Caki2 (cell line): ENCODE measurements around the gene NHSL2. TPM values are rescaled to one million over a fixed set of nuclear protein-coding genes. Genes with fewer than 3 reads are reported as not detected.
"Not testable (repeated sequence)": the region's sequence is repeated elsewhere in the genome, so short reads cannot be mapped to it uniquely, and the experiment has no call there.

Experiments
- DNase-seq: peaks from one replicate; pipeline ENCODE4 v3.0.0-alpha.2; 2015; ENCODE audit warnings: low read depth
- in situ Hi-C: cut with HindIII; loops from 2 replicates; pipeline ENCODE4 v1.10.0; 2016; ENCODE audit warnings: low sequenced_read_pairs, low pct_unique_long_range_greater_than_20kb, mixed read lengths
- total RNA-seq: library from RNA; depleted of rRNA; stranded (reverse); fragments of >200 nt; shearing (Covaris generic); gene quantifications from 2 replicates; pipeline ENCODE4 v1.2.3, GENCODE V29; 2014; ENCODE audit warnings: low replicate concordance; rRNA removed

Gene NHSL2
- total RNA-seq, 1 experiment from 2014 or later: 0.07 TPM

DNA sequence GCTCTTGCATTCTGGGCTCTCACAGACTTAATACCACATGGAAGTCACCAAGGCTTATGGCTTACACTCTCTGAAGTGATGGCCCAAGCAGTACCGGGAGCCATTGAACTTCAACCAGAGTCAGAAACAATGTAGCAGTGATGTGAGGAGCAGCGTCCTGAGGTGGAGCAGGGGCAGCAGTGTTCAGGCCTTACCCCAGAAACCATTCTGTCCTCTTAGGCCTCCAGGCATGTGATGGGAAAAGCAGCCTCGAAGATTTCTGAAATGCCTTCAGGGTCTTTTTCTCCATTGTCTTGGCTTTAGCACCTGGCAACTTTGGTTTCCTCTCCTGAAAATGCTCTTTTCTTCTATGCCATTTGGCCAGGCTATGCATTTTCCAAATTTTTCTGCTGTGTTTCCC lies 248.1 kb downstream of the NHSL2 start:
- no peak for DNase-seq
- in situ Hi-C loops: no loop called here

GRCh38 chrX:72159769-72160168 lies 249.1 kb downstream of the NHSL2 start:
- in situ Hi-C loops: no loop called here
- no peak for DNase-seq

DNA sequence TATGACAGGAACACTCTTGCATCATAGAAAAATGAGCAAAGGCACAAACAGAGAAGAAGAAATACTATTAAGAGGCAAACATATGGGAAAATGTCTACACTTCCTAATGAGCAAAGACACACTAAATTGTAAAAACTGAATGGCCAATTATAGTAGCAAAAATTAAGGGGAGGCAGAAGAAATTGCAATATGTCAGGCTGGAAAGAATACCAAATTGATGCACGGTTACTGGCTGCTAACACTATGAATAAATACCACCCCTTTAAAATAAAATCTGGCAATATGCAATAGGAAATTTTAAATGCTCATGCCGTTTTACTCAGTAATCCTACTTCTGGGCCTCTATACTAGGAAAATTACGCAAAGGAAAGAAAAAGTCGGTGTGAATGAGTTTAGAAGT lies 254.9 kb downstream of the NHSL2 start:
- DNase-seq: no peak
- in situ Hi-C loops: no loop called here

- no peak for DNase-seq
- in situ Hi-C loops: no loop called here
Measured at GRCh38 chrX:72169008-72169728, 258.5 kb downstream of the NHSL2 start.

- DNase-seq, in situ Hi-C loops: not testable (repeated sequence)
Measured at GRCh38 chrX:72176289-72176688, 265.6 kb downstream of the NHSL2 start.

- in situ Hi-C loops: no loop called here
- no peak for DNase-seq
Measured at GRCh38 chrX:72176981-72177380, 266.3 kb downstream of the NHSL2 start.

DNA sequence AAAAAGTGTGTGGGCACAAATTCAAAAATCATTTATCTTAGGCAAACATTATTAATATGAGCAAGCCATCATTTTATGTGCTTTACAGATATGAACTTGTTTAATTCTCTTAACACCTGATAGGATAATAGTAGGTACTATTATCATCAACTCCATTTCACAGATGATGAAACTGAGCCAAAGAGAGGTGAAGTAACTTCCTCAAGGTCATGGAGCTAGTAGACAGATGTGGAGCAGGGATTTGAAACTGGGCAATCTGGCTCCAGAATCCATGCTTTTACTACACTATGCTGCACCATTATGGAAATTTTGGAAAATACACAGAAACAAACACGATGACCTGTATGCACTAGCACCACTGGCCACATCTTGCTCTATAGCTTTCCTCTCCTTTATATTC lies 269.9 kb downstream of the NHSL2 start:
- in situ Hi-C loops: no loop called here
- DNase-seq: peak; percentile 0

- DNase-seq: peak; percentile 96
- in situ Hi-C loops: no loop called here
Measured at GRCh38 chrX:72181178-72182125, 270.8 kb downstream of the NHSL2 start, which contains the start of gene PIN4. PIN4 (plus strand) TSS chrX:72181757; CDS start chrX:72181786, 29 bp downstream.

GRCh38 chrX:72182924-72183323 lies 272.3 kb downstream of the NHSL2 start:
- in situ Hi-C loops: no loop called here
- no peak for DNase-seq

GRCh38 chrX:72201836-72202536 lies 291.3 kb downstream of the NHSL2 start:
- no peak for DNase-seq
- in situ Hi-C loops: no loop called here

Other genes starting within 250 kb of the NHSL2 start
- not detected in 2 replicates for gene CXorf49, start 192.6 kb upstream of the NHSL2 start, total RNA-seq
- not detected in 2 replicates for gene CXorf49B, start 147.5 kb upstream of the NHSL2 start, total RNA-seq
- 0.27 and 0.90 TPM in 2 replicates for gene RTL5, start 221.1 kb downstream of the NHSL2 start, total RNA-seq